ENCODE data around the gene IGF2BP3. TPM values are rescaled to one million over a fixed set of nuclear protein-coding genes. Genes with fewer than 3 reads are reported as not detected.

The IGF2BP3 gene
- total RNA-seq, 1 donor from 2014 or later, result 242 TPM

- H2AFZ ChIP-seq (replicated peaks), result no peak overlapping the region
- H3K79me2 ChIP-seq (ENCODE audit: low read depth), result peaks cover 100% of the 10 kb centered on the region
- no peaks in the 10 kb centered on the region for H3K27me3 ChIP-seq
- H3K4me1 Mint-ChIP-seq, result peaks cover 19% of the 10 kb centered on the region
- peaks cover 24% of the 10 kb centered on the region for H3K36me3 Mint-ChIP-seq
- no peak overlapping the region for H3K27ac ChIP-seq
- peaks cover 6% of the 10 kb centered on the region for H3K36me3 ChIP-seq
- no peaks in the 10 kb centered on the region for H3K9me3 Mint-ChIP-seq
- no peak overlapping the region for H3K4me3 ChIP-seq
- peaks cover 5% of the 10 kb centered on the region for H3K4me1 ChIP-seq
- peaks cover 5% of the 10 kb centered on the region for H3F3A ChIP-seq (ENCODE audit: low read depth)
- peaks cover 93% of the 10 kb centered on the region for H4K20me1 ChIP-seq (ENCODE audit: low read depth)
- no peak overlapping the region for H3K9ac ChIP-seq
- no peak overlapping the region for H3K27ac Mint-ChIP-seq
- TF ChIP-seq EZH2phosphoT487 (IDR thresholded peaks at IDR 0.05), result no peak
- no peak for TF ChIP-seq EZH2 (IDR thresholded peaks at IDR 0.05)
- no peak for TF ChIP-seq CTCF (IDR thresholded peaks at IDR 0.05)
- H3K4me2 ChIP-seq, result no peak overlapping the region
- H3K27me3 Mint-ChIP-seq (ENCODE audit: insufficient read depth, low read depth), result peaks cover 5% of the 10 kb centered on the region
- H3K4me3 Mint-ChIP-seq, result no peak overlapping the region
- DNase-seq (ENCODE audit: low spot score), result no peak
- no peaks in the 10 kb centered on the region for H3K9me3 ChIP-seq (ENCODE audit: low read depth)
Observed at GRCh38 chr7:23369695-23370404, 100.4 kb downstream of the IGF2BP3 start.

GRCh38 chr7:23369100-23369499 is 101.2 kb downstream of the IGF2BP3 start:
- Mint-ChIP-seq H3K27me3 (ENCODE audit: insufficient read depth, low read depth) (peaks cover 5% of the 10 kb centered on the region), H3K4me3 (no peak overlapping the region), H3K4me1 (peaks cover 19% of the 10 kb centered on the region), H3K9me3 (no peaks in the 10 kb centered on the region), H3K36me3 (peaks cover 24% of the 10 kb centered on the region), H3K27ac (no peak overlapping the region)
- Histone ChIP-seq H3K4me3 (no peak overlapping the region), H3K27me3 (no peaks in the 10 kb centered on the region), H3K79me2 (ENCODE audit: low read depth) (peaks cover 99% of the 10 kb centered on the region), H4K20me1 (ENCODE audit: low read depth) (peaks cover 92% of the 10 kb centered on the region), H3K4me1 (peaks cover 5% of the 10 kb centered on the region), H3K9me3 (ENCODE audit: low read depth) (no peaks in the 10 kb centered on the region), H3K9ac (no peak overlapping the region), H3K27ac (no peak overlapping the region), H3K4me2 (no peak overlapping the region), H3F3A (ENCODE audit: low read depth) (peaks cover 5% of the 10 kb centered on the region), H3K36me3 (peaks cover 6% of the 10 kb centered on the region), H2AFZ (replicated peaks) (no peak overlapping the region)
- no peak for DNase-seq (ENCODE audit: low spot score)
- TF ChIP-seq CTCF (IDR thresholded peaks at IDR 0.05), result no peak
- no peak for TF ChIP-seq EZH2phosphoT487 (IDR thresholded peaks at IDR 0.05)
- no peak for TF ChIP-seq EZH2 (IDR thresholded peaks at IDR 0.05)

- H3K36me3 Mint-ChIP-seq, result peaks cover 25% of the 10 kb centered on the region
- Histone ChIP-seq H3K4me3 (no peak overlapping the region), H3K27ac (no peak overlapping the region), H3K9me3 (ENCODE audit: low read depth) (no peaks in the 10 kb centered on the region), H2AFZ (replicated peaks) (no peak overlapping the region), H3K4me1 (peaks cover 5% of the 10 kb centered on the region), H3K79me2 (ENCODE audit: low read depth) (peaks cover 89% of the 10 kb centered on the region), H3K4me2 (no peak overlapping the region), H3K36me3 (peaks cover 6% of the 10 kb centered on the region), H3K27me3 (no peaks in the 10 kb centered on the region), H4K20me1 (ENCODE audit: low read depth) (peaks cover 92% of the 10 kb centered on the region), H3K9ac (no peak overlapping the region), H3F3A (ENCODE audit: low read depth) (peaks cover 25% of the 10 kb centered on the region)
- H3K27me3 Mint-ChIP-seq (ENCODE audit: insufficient read depth, low read depth), result no peaks in the 10 kb centered on the region
- no peak overlapping the region for H3K4me3 Mint-ChIP-seq
- no peaks in the 10 kb centered on the region for H3K9me3 Mint-ChIP-seq
- no peak for DNase-seq (ENCODE audit: low spot score)
- H3K27ac Mint-ChIP-seq, result no peak overlapping the region
- TF ChIP-seq EZH2phosphoT487 (IDR thresholded peaks at IDR 0.05), result no peak
- no peak for TF ChIP-seq EZH2 (IDR thresholded peaks at IDR 0.05)
- no peak for TF ChIP-seq CTCF (IDR thresholded peaks at IDR 0.05)
- H3K4me1 Mint-ChIP-seq, result peaks cover 5% of the 10 kb centered on the region
Observed at GRCh38 chr7:23358152-23358674, 112.1 kb downstream of the IGF2BP3 start.

Measured in neural progenitor cell (in vitro differentiated cells).